GM12878 (cell line): ENCODE results near the gene BPTF. TPM values are rescaled to one million over a fixed set of nuclear protein-coding genes. Genes with fewer than 3 reads are reported as not detected.

Experiments used
- BCL11A ChIP-seq: IDR thresholded peaks from 2 replicates; pipeline ENCODE4 v1.6.1; 2011; ENCODE audit warnings: low read depth, low read length
- FOS ChIP-seq: IDR thresholded peaks from 3 replicates; pipeline ENCODE4 v1.6.1; 2011; ENCODE audit warnings: borderline replicate concordance; ENCODE audit not compliant: insufficient read length; ENCODE audit errors: extremely low read depth
- IKZF1 ChIP-seq: fragments of 450-650 bp; conservative IDR thresholded peaks from 2 replicates; pipeline ENCODE4 v1.6.1; 2017; ENCODE audit warnings: antibody characterized with exemption, mild to moderate bottlenecking
- RB1 ChIP-seq: fragments of 450-650 bp; formaldehyde crosslinking; IDR thresholded peaks from 2 replicates; pipeline ENCODE4 v1.6.1; 2017; ENCODE audit warnings: mild to moderate bottlenecking, borderline replicate concordance
- RUNX3 ChIP-seq: IDR thresholded peaks from 2 replicates; pipeline ENCODE4 v1.6.1; 2012; ENCODE audit warnings: low read length, inconsistent platforms
- SIX5 ChIP-seq: IDR thresholded peaks from 2 replicates; pipeline ENCODE4 v1.6.1; 2011; ENCODE audit warnings: mild to moderate bottlenecking, low read depth, low read length, moderate library complexity; ENCODE audit not compliant: severe bottlenecking
- SMARCA5 ChIP-seq: fragments of 450-650 bp; IDR thresholded peaks from 2 replicates; pipeline ENCODE4 v1.6.1; 2017; ENCODE audit warnings: mild to moderate bottlenecking
- SMC3 ChIP-seq: IDR thresholded peaks from 2 replicates; pipeline ENCODE4 v1.6.1; 2011; ENCODE audit warnings: low read length, improper control_type of control experiment, borderline replicate concordance
- SPI1 ChIP-seq: IDR thresholded peaks from 2 replicates; pipeline ENCODE4 v1.6.1; 2011; ENCODE audit warnings: low read depth, mild to moderate bottlenecking, low read length, moderate library complexity, borderline replicate concordance; ENCODE audit not compliant: insufficient read depth
- SUPT20H ChIP-seq: IDR thresholded peaks from 2 replicates; pipeline ENCODE4 v1.6.1; 2011; ENCODE audit warnings: low read depth, mild to moderate bottlenecking, low read length, moderate library complexity, borderline replicate concordance; ENCODE audit not compliant: control insufficient read depth
- TAF1 ChIP-seq: IDR thresholded peaks from 2 replicates; pipeline ENCODE4 v1.6.1; 2011; ENCODE audit warnings: mild to moderate bottlenecking, low read depth, low read length, borderline replicate concordance
- TCF7 ChIP-seq: IDR thresholded peaks from 2 replicates; pipeline ENCODE4 v1.6.1; 2014; ENCODE audit warnings: antibody characterized with exemption, borderline replicate concordance
- ZZZ3 ChIP-seq: IDR thresholded peaks from 2 replicates; pipeline ENCODE4 v1.6.1; 2011; ENCODE audit warnings: low read depth; ENCODE audit not compliant: control insufficient read depth, insufficient read length
- polyA plus RNA-seq, 11 experiments: library from polyadenylated mRNA; depleted of rRNA in 4 of 11; unstranded in 6 of 11; stranded (reverse) in 5 of 11; fragments of >200 nt; fragmentation: Nextera tagmentation in 4 of 11; fragmentation: Illumina TruSeq in 1 of 11; extraction: Ambion mirVana in 4 of 11; extraction: Trizol in 1 of 11; gene quantifications; 1 replicate in 1 of 11; 2 replicates in 10 of 11; pipeline versions ENCODE4 v1.2.1 to v1.2.3, GENCODE V29; 2011 to 2016; ENCODE audit warnings: inconsistent platforms in 2 of 11, missing spikeins in 2 of 11, low read depth in 1 of 11
- total RNA-seq, 4 experiments: library from RNA; depleted of rRNA in 3 of 4; stranded (reverse); fragments of >200 nt in 3 of 4; fragmentation: Illumina TruSeq in 1 of 4; extraction: Trizol in 1 of 4; gene quantifications; 2 replicates each; pipeline versions ENCODE4 v1.2.1 to v1.2.3, GENCODE V29; 2013 to 2021
- TF ChIP-seq, protein P1 (sequence below): fragments of 150-350 bp; IDR thresholded peaks from 2 replicates; pipeline ENCODE4 v1.6.1; 2014; ENCODE audit warnings: mild to moderate bottlenecking, low read depth, low read length
- TF ChIP-seq, protein P2 (sequence below): fragments of 450-650 bp; IDR thresholded peaks from 2 replicates; pipeline ENCODE4 v1.6.1; 2016; ENCODE audit warnings: mild to moderate bottlenecking
- TF ChIP-seq, protein P3 (sequence below): IDR thresholded peaks from 2 replicates; pipeline ENCODE4 v1.6.1; 2012; ENCODE audit warnings: low read depth, low read length, improper control_type of control experiment
- TF ChIP-seq, protein P4 (sequence below): fragments of 450-650 bp; IDR thresholded peaks from 2 replicates; pipeline ENCODE4 v1.6.1; 2018; ENCODE audit warnings: borderline replicate concordance, mild to moderate bottlenecking; ENCODE audit not compliant: partially characterized antibody

The BPTF gene
- total and polyA plus RNA-seq, 10 of the 15 experiments (the other 5 are each of a cell fraction or from before 2014, with no cell fraction given): 19.4 to 78.3 (median 44.8) TPM

DNA sequence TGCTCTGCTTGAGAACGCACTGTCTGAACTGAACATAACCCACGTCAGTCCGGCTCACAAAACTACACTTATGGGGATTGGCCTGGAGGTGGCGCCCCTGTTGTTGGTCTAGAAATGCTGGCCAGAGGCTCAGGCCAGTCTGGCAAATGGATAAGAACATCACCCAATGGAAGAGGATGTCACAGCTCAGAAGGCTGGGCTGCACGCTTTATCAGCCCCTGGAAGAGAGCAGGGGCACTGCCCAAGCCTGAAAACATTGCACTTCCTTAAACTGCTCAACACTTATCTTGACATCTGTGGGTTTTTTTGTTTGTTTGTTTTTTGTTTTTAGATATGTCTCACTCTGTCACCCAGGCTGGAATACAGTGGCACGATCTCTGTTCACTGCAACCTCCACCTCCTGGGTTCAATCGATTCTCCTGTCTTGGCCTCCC, 24.8 kb upstream of the BPTF start (continued):
- TF ChIP-seq ZZZ3 (no peak), SUPT20H (no peak), FOS (no peak), SMARCA5 (peak; percentile 72; the same call in 1 of the 2 replicates), SPI1 (peak; percentile 63; the same call in 1 of the 2 replicates), TCF7 (no peak), SIX5 (no peak), TAF1 (no peak), RUNX3 (0 out of 2 replicates have a peak, but pooled peaks have one; percentile 8), BCL11A (no peak), IKZF1 (0 out of 2 replicates have a peak, but pooled peaks have one; percentile 27), RB1 (peak; percentile 55; the same call in 1 of the 2 replicates), SMC3 (peak; percentile 90)
- TF ChIP-seq, protein P1, sequence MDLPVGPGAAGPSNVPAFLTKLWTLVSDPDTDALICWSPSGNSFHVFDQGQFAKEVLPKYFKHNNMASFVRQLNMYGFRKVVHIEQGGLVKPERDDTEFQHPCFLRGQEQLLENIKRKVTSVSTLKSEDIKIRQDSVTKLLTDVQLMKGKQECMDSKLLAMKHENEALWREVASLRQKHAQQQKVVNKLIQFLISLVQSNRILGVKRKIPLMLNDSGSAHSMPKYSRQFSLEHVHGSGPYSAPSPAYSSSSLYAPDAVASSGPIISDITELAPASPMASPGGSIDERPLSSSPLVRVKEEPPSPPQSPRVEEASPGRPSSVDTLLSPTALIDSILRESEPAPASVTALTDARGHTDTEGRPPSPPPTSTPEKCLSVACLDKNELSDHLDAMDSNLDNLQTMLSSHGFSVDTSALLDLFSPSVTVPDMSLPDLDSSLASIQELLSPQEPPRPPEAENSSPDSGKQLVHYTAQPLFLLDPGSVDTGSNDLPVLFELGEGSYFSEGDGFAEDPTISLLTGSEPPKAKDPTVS: no peak
- TF ChIP-seq, protein P2, sequence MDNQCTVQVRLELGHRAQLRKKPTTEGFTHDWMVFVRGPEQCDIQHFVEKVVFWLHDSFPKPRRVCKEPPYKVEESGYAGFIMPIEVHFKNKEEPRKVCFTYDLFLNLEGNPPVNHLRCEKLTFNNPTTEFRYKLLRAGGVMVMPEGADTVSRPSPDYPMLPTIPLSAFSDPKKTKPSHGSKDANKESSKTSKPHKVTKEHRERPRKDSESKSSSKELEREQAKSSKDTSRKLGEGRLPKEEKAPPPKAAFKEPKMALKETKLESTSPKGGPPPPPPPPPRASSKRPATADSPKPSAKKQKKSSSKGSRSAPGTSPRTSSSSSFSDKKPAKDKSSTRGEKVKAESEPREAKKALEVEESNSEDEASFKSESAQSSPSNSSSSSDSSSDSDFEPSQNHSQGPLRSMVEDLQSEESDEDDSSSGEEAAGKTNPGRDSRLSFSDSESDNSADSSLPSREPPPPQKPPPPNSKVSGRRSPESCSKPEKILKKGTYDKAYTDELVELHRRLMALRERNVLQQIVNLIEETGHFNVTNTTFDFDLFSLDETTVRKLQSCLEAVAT: 0 out of 2 replicates have a peak, but pooled peaks have one; percentile 36
- TF ChIP-seq, protein P3, sequence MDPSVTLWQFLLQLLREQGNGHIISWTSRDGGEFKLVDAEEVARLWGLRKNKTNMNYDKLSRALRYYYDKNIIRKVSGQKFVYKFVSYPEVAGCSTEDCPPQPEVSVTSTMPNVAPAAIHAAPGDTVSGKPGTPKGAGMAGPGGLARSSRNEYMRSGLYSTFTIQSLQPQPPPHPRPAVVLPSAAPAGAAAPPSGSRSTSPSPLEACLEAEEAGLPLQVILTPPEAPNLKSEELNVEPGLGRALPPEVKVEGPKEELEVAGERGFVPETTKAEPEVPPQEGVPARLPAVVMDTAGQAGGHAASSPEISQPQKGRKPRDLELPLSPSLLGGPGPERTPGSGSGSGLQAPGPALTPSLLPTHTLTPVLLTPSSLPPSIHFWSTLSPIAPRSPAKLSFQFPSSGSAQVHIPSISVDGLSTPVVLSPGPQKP: no peak
- TF ChIP-seq, protein P4, sequence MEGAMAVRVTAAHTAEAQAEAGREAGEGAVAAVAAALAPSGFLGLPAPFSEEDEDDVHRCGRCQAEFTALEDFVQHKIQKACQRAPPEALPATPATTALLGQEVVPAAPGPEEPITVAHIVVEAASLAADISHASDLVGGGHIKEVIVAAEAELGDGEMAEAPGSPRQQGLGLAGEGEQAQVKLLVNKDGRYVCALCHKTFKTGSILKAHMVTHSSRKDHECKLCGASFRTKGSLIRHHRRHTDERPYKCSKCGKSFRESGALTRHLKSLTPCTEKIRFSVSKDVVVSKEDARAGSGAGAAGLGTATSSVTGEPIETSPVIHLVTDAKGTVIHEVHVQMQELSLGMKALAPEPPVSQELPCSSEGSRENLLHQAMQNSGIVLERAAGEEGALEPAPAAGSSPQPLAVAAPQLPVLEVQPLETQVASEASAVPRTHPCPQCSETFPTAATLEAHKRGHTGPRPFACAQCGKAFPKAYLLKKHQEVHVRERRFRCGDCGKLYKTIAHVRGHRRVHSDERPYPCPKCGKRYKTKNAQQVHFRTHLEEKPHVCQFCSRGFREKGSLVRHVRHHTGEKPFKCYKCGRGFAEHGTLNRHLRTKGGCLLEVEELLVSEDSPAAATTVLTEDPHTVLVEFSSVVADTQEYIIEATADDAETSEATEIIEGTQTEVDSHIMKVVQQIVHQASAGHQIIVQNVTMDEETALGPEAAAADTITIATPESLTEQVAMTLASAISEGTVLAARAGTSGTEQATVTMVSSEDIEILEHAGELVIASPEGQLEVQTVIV: no peak
- TF ChIP-seq, all 136 proteins: peak for 15
